ENCODE data around the gene PRSS36.
"Not testable (repeated sequence)": the region's sequence is repeated elsewhere in the genome, so short reads cannot be mapped to it uniquely, and the experiment has no call there.

The PRSS36 gene

GRCh38 chr16:31141489-31142108 is 8.3 kb downstream of the PRSS36 start:
- no peak for DNase-seq

GRCh38 chr16:31141071-31141469 is 8.8 kb downstream of the PRSS36 start:
- DNase-seq: not testable (repeated sequence)

- no peak for DNase-seq
Measured at GRCh38 chr16:31138621-31139578, 11.0 kb downstream of the PRSS36 start.

GRCh38 chr16:31136822-31137499 is 12.9 kb downstream of the PRSS36 start:
- not testable (repeated sequence) for DNase-seq

GRCh38 chr16:31136287-31136662 is 13.6 kb downstream of the PRSS36 start:
- no peak for DNase-seq

GRCh38 chr16:31135535-31136286 is 14.2 kb downstream of the PRSS36 start, which contains the start of gene PRSS8:
PRSS8 (minus strand) TSS chr16:31135727; CDS start chr16:31135498, 229 bp downstream.
- no peak for DNase-seq

- DNase-seq: no peak
Measured at GRCh38 chr16:31134625-31135534, 15.0 kb downstream of the PRSS36 start.

GRCh38 chr16:31134091-31134571 is 15.7 kb downstream of the PRSS36 start:
- no peak for DNase-seq

GRCh38 chr16:31133046-31133501 is 16.8 kb downstream of the PRSS36 start:
- DNase-seq: no peak

- DNase-seq: no peak
Measured at GRCh38 chr16:31132303-31132979, 17.4 kb downstream of the PRSS36 start.

GRCh38 chr16:31131841-31132271 is 18.0 kb downstream of the PRSS36 start:
- no peak for DNase-seq

- no peak for DNase-seq
Measured at GRCh38 chr16:31131416-31131815, 18.4 kb downstream of the PRSS36 start.

GRCh38 chr16:31130899-31131298 is 19.0 kb downstream of the PRSS36 start:
- no peak for DNase-seq

- no peak for DNase-seq
Measured at GRCh38 chr16:31130336-31130891, 19.5 kb downstream of the PRSS36 start.

- no peak for DNase-seq
Measured at GRCh38 chr16:31129568-31130335, 20.1 kb downstream of the PRSS36 start.

GRCh38 chr16:31128711-31129567 is 20.9 kb downstream of the PRSS36 start:
- no peak for DNase-seq

GRCh38 chr16:31127182-31127581 is 22.7 kb downstream of the PRSS36 start:
- DNase-seq: no peak

- no peak for DNase-seq
Measured at GRCh38 chr16:31125844-31126243, 24.0 kb downstream of the PRSS36 start.

GRCh38 chr16:31120129-31120528 is 29.7 kb downstream of the PRSS36 start:
- no peak for DNase-seq
